Large intestine (tissue), 3 donors: ENCODE data around the gene SPIN4. TPM values are rescaled to one million over a fixed set of nuclear protein-coding genes. Genes with fewer than 3 reads are reported as not detected.

ENCODE experiments used
- DNase-seq, 2 donors: peaks; one replicate each; pipeline versions ENCODE4 v3.0.0 to v3.0.0-alpha.2; 2013
- H3K27ac ChIP-seq: one replicate; pipeline ENCODE4 v1.5.1; 2013; ENCODE audit warnings: low read length
- H3K27me3 ChIP-seq: 2 replicates; pipeline ENCODE4 v1.6.1; 2013; ENCODE audit warnings: low read length; ENCODE audit not compliant: control insufficient read depth, insufficient read depth
- H3K36me3 ChIP-seq: 2 replicates; pipeline ENCODE4 v1.6.1; 2013; ENCODE audit warnings: low read length; ENCODE audit not compliant: control insufficient read depth, insufficient read depth
- H3K4me1 ChIP-seq: one replicate; pipeline ENCODE4 v1.6.1; 2013; ENCODE audit warnings: low read length; ENCODE audit not compliant: control insufficient read depth, insufficient read depth
- H3K4me3 ChIP-seq: one replicate; pipeline ENCODE4 v1.5.1; 2013; ENCODE audit warnings: low read length
- H3K9me3 ChIP-seq: one replicate; pipeline ENCODE4 v1.6.1; 2013; ENCODE audit warnings: mild to moderate bottlenecking, low read depth, low read length, moderate library complexity; ENCODE audit not compliant: control insufficient read depth
- WGBS: methylation state at CpG from one replicate; pipeline ENCODE4 v1.1.5; 2013; ENCODE audit warnings: low lambda C conversion rate; ENCODE audit not compliant: insufficient coverage; 5-methylcytosine and 5-hydroxymethylcytosine counted together
- polyA plus RNA-seq: library from polyadenylated mRNA; unstranded; fragments of 120-200 nt; gene quantifications from one replicate; pipeline ENCODE4 v1.2.1, GENCODE V29; 2013

The SPIN4 gene
- polyA plus RNA-seq, 1 donor: 9.3 TPM

- Histone ChIP-seq H3K4me1 (no peaks in the 10 kb centered on the region), H3K27me3 (no peaks in the 10 kb centered on the region), H3K36me3 (no peaks in the 10 kb centered on the region), H3K9me3 (no peaks in the 10 kb centered on the region), H3K4me3 (no peak overlapping the region), H3K27ac (no peak overlapping the region)
- no CpG with 5 or more reads among the region's 2 CpGs for WGBS
- DNase-seq: no peak
Observed at GRCh38 chrX:63361494-63361893, 10.4 kb upstream of the SPIN4 start.

- Histone ChIP-seq H3K36me3 (no peaks in the 10 kb centered on the region), H3K4me3 (no peak overlapping the region), H3K27ac (no peak overlapping the region), H3K9me3 (no peaks in the 10 kb centered on the region), H3K27me3 (no peaks in the 10 kb centered on the region), H3K4me1 (no peaks in the 10 kb centered on the region)
- DNase-seq: no peak
Observed at GRCh38 chrX:63354484-63354883, 3.4 kb upstream of the SPIN4 start.

- Histone ChIP-seq H3K4me1 (no peaks in the 10 kb centered on the region), H3K27ac (peak overlapping the region; percentile 58), H3K9me3 (no peaks in the 10 kb centered on the region), H3K36me3 (no peaks in the 10 kb centered on the region), H3K27me3 (no peaks in the 10 kb centered on the region), H3K4me3 (peak overlapping the region; percentile 54)
- WGBS: no CpG with 5 or more reads among the region's 20 CpGs
- peak in 1 of 2 donors; percentile 44 for DNase-seq
Observed at GRCh38 chrX:63350465-63350877, 661 bp downstream of the SPIN4 start.

GRCh38 chrX:63349307-63349706 lies 1.8 kb downstream of the SPIN4 start:
- Histone ChIP-seq H3K27me3 (no peaks in the 10 kb centered on the region), H3K9me3 (no peaks in the 10 kb centered on the region), H3K4me1 (no peaks in the 10 kb centered on the region), H3K36me3 (no peaks in the 10 kb centered on the region), H3K4me3 (no peak overlapping the region), H3K27ac (no peak overlapping the region)
- DNase-seq: no peak
- no CpG with 5 or more reads among the region's 3 CpGs for WGBS

- DNase-seq: no peak
- no peaks in the 10 kb centered on the region for H3K27me3 ChIP-seq
- no peaks in the 10 kb centered on the region for H3K36me3 ChIP-seq
- H3K4me1 ChIP-seq: no peaks in the 10 kb centered on the region
- H3K27ac ChIP-seq: no peak overlapping the region
- WGBS: 100% methylated on average over 1 of the region's 8 CpGs
- no peaks in the 10 kb centered on the region for H3K9me3 ChIP-seq
- no peak overlapping the region for H3K4me3 ChIP-seq
Observed at GRCh38 chrX:63330681-63331080, 20.5 kb downstream of the SPIN4 start.

- Histone ChIP-seq H3K4me3 (no peak overlapping the region), H3K27ac (no peak overlapping the region), H3K4me1 (no peaks in the 10 kb centered on the region), H3K36me3 (no peaks in the 10 kb centered on the region), H3K9me3 (no peaks in the 10 kb centered on the region), H3K27me3 (no peaks in the 10 kb centered on the region)
- WGBS: no CpG with 5 or more reads among the region's 2 CpGs
- no peak for DNase-seq
Observed at GRCh38 chrX:63327788-63328187, 23.3 kb downstream of the SPIN4 start.

GRCh38 chrX:63299596-63299995 lies 51.5 kb downstream of the SPIN4 start:
- Histone ChIP-seq H3K9me3 (no peaks in the 10 kb centered on the region), H3K27me3 (no peaks in the 10 kb centered on the region), H3K36me3 (no peaks in the 10 kb centered on the region), H3K4me1 (no peaks in the 10 kb centered on the region), H3K4me3 (no peak overlapping the region), H3K27ac (no peak overlapping the region)
- no CpG with 5 or more reads among the region's 13 CpGs for WGBS
- no peak for DNase-seq
